Tibial nerve (tissue), 4 donors: ENCODE results near the gene WDTC1. TPM values are rescaled to one million over a fixed set of nuclear protein-coding genes. Genes with fewer than 3 reads are reported as not detected.

ENCODE experiments used
- DNase-seq, 2 donors: peaks; one replicate each; pipeline ENCODE4 v3.0.0-alpha.2; 2019; ENCODE audit warnings: low spot score in 2 of 2
- H3K27ac ChIP-seq, 4 donors: fragments of 200-600 bp; sonication (generic) in 3 of 4; one replicate each; pipeline ENCODE4 v1.5.1; 2017 to 2019; ENCODE audit warnings: mild to moderate bottlenecking in 1 of 4
- H3K27me3 ChIP-seq, 2 donors: fragments of 200-600 bp; sonication (generic) in 1 of 2; one replicate each; pipeline versions ENCODE4 v1.5.1 to v1.6.0; 2017 to 2019
- H3K36me3 ChIP-seq, 3 donors: fragments of 200-600 bp; sonication (generic); one replicate each; pipeline ENCODE4 v1.5.1; 2018 to 2019
- H3K4me1 ChIP-seq, 4 donors: fragments of 200-600 bp; sonication (generic) in 3 of 4; one replicate each; pipeline ENCODE4 v1.5.1; 2017 to 2019
- H3K4me3 ChIP-seq, 4 donors: fragments of 200-600 bp; sonication (generic) in 3 of 4; one replicate each; pipeline ENCODE4 v1.5.1; 2017 to 2019; ENCODE audit warnings: mild to moderate bottlenecking in 1 of 4, moderate library complexity in 1 of 4
- H3K9me3 ChIP-seq, 4 donors: fragments of 200-600 bp; sonication (generic) in 3 of 4; one replicate each; pipeline ENCODE4 v1.5.1; 2017 to 2019
- CTCF ChIP-seq, 5 experiments: fragments of 200-600 bp in 3 of 5; fragments of 450-650 bp in 2 of 5; sonication (generic) in 3 of 5; IDR thresholded peaks; one replicate each; pipeline ENCODE4 v1.5.1; 2016 to 2019; ENCODE audit warnings: antibody characterized with exemption in 5 of 5, mild to moderate bottlenecking in 3 of 5, moderate library complexity in 2 of 5
- EP300 ChIP-seq, 2 donors: sonication (generic); formaldehyde crosslinking; IDR thresholded peaks; one replicate each; pipeline ENCODE4 v1.6.1; 2017; ENCODE audit warnings: antibody characterized with exemption in 2 of 2, mild to moderate bottlenecking in 1 of 2
- POLR2A ChIP-seq, 2 donors: fragments of 450-650 bp; IDR thresholded peaks; one replicate each; pipeline ENCODE4 v1.6.1; 2017; ENCODE audit warnings: antibody characterized with exemption in 2 of 2, mild to moderate bottlenecking in 2 of 2, moderate library complexity in 2 of 2
- WGBS, 2 donors: methylation state at CpG; one replicate each; pipeline ENCODE4 v1.1.5; 2018; 5-methylcytosine and 5-hydroxymethylcytosine counted together
- total RNA-seq, 4 donors: library from RNA; depleted of rRNA; stranded (reverse); fragments of >200 nt; gene quantifications; one replicate each; pipeline ENCODE4 v1.1.0, GENCODE V29; 2016

The WDTC1 gene
- total RNA-seq, 4 donors from 2014 or later: 33.0 to 51.0 (median 38.4) TPM

- H3K4me1 ChIP-seq: peaks cover 0 to 10% (median 2%) of the 10 kb centered on the region in 4 donors
- WGBS, 2 donors: 85% methylated on average over 6 of the region's 6 CpGs
- peaks cover 3 to 55% (median 10%) of the 10 kb centered on the region in 3 donors for H3K36me3 ChIP-seq
Observed at GRCh38 chr1:27338751-27339150, 104.3 kb downstream of the WDTC1 start.

GRCh38 chr1:27339213-27339612, 104.8 kb downstream of the WDTC1 start:
- Histone ChIP-seq H3K36me3 (peaks cover 3 to 51% (median 5%) of the 10 kb centered on the region in 3 donors), H3K4me3 (no peak overlapping the region), H3K27ac (no peak overlapping the region), H3K27me3 (no peaks in the 10 kb centered on the region), H3K9me3 (no peaks in the 10 kb centered on the region), H3K4me1 (peaks cover 0 to 10% (median 2%) of the 10 kb centered on the region in 4 donors)
- DNase-seq: no peak
- 62 to 71% methylated on average over 5 of the region's 5 CpGs for WGBS, 2 donors
- TF ChIP-seq EP300 (IDR thresholded peaks at IDR 0.05): no peak
- TF ChIP-seq POLR2A (IDR thresholded peaks at IDR 0.05): no peak
- no peak for TF ChIP-seq CTCF (IDR thresholded peaks at IDR 0.05)

More at GRCh38 chr1:27338751-27339150, 104.3 kb downstream of the WDTC1 start:
- H3K27me3 ChIP-seq: no peaks in the 10 kb centered on the region
- TF ChIP-seq EP300 (IDR thresholded peaks at IDR 0.05) (no peak), POLR2A (IDR thresholded peaks at IDR 0.05) (no peak), CTCF (IDR thresholded peaks at IDR 0.05) (no peak)
- H3K27ac ChIP-seq: no peak overlapping the region
- H3K9me3 ChIP-seq: no peaks in the 10 kb centered on the region
- no peak overlapping the region for H3K4me3 ChIP-seq
- DNase-seq: no peak

GRCh38 chr1:27341525-27342252, 107.3 kb downstream of the WDTC1 start, which contains the start of gene SYTL1:
Gene SYTL1 (plus strand): TSS chr1:27342022. CDS start chr1:27345335, 3,313 bp downstream.
- Histone ChIP-seq H3K4me1 (peaks cover 0 to 10% (median 2%) of the 10 kb centered on the region in 4 donors), H3K9me3 (no peaks in the 10 kb centered on the region), H3K27me3 (no peaks in the 10 kb centered on the region), H3K27ac (peak within 1 kb of the TSS in 1 of 4 donors; percentile 78), H3K36me3 (peaks cover 0 to 26% (median 0%) of the 10 kb centered on the region in 3 donors), H3K4me3 (peak within 1 kb of the TSS in 2 of 4 donors; percentile 15 to 40)
- 27 to 32% methylated on average over 18 of the region's 22 CpGs for WGBS, 2 donors
- DNase-seq: no peak
- TF ChIP-seq CTCF (IDR thresholded peaks at IDR 0.05) (no peak), POLR2A (IDR thresholded peaks at IDR 0.05) (no peak), EP300 (IDR thresholded peaks at IDR 0.05) (no peak)

- TF ChIP-seq POLR2A (IDR thresholded peaks at IDR 0.05): no peak
- TF ChIP-seq EP300 (IDR thresholded peaks at IDR 0.05): no peak
- no peak for TF ChIP-seq CTCF (IDR thresholded peaks at IDR 0.05)
- no peaks in the 10 kb centered on the region for H3K9me3 ChIP-seq
- H3K4me3 ChIP-seq: peak overlapping the region in 2 of 4 donors; percentile 15 to 40
- 64 to 85% methylated on average over 6 to 8 of the region's 8 CpGs for WGBS, 2 donors
- DNase-seq: no peak
- H3K36me3 ChIP-seq: peaks cover 0 to 19% (median 0%) of the 10 kb centered on the region in 3 donors
- peaks cover 0 to 10% (median 2%) of the 10 kb centered on the region in 4 donors for H3K4me1 ChIP-seq
- peak overlapping the region in 1 of 4 donors; percentile 78 for H3K27ac ChIP-seq
- H3K27me3 ChIP-seq: no peaks in the 10 kb centered on the region
Observed at GRCh38 chr1:27342391-27342777, 108.0 kb downstream of the WDTC1 start.
